ACC112 (cell line): ENCODE measurements around the gene SERPINB12.

ENCODE experiments used
- H2AFZ ChIP-seq: fragments of 200-600 bp; sonication (generic); one replicate; pipeline ENCODE4 v1.6.0; 2017; ENCODE audit warnings: antibody characterized with exemption, low read length; ENCODE audit not compliant: unreplicated experiment
- H3K27ac ChIP-seq: fragments of 200-600 bp; sonication (generic); 2 replicates; pipeline ENCODE4 v1.5.1; 2014; ENCODE audit warnings: low read depth, mild to moderate bottlenecking, antibody characterized with exemption, low read length, moderate library complexity
- H3K27me3 ChIP-seq: fragments of 200-600 bp; sonication (generic); 2 replicates; pipeline ENCODE4 v1.6.1; 2014; ENCODE audit warnings: mild to moderate bottlenecking, antibody characterized with exemption, low read length, moderate library complexity, mixed read lengths; ENCODE audit not compliant: insufficient read depth
- H3K36me3 ChIP-seq: fragments of 200-600 bp; sonication (generic); 2 replicates; pipeline ENCODE4 v1.6.1; 2016; ENCODE audit warnings: mild to moderate bottlenecking, antibody characterized with exemption, low read length, moderate library complexity, mixed read lengths; ENCODE audit not compliant: insufficient read depth
- H3K4me1 ChIP-seq: fragments of 200-600 bp; sonication (generic); one replicate; pipeline ENCODE4 v1.6.1; 2016; ENCODE audit warnings: low read length, mixed read lengths; ENCODE audit not compliant: insufficient read depth, unreplicated experiment, control insufficient read depth
- H3K4me3 ChIP-seq: fragments of 200-600 bp; sonication (generic); 2 replicates; pipeline ENCODE4 v1.5.1; 2014; ENCODE audit warnings: mild to moderate bottlenecking, low read depth, low read length
- H3K79me2 ChIP-seq: fragments of 200-600 bp; sonication (generic); one replicate; pipeline ENCODE4 v1.6.0; 2016; ENCODE audit warnings: low read length; ENCODE audit not compliant: control insufficient read depth, unreplicated experiment, insufficient read depth

SERPINB12 gene

DNA sequence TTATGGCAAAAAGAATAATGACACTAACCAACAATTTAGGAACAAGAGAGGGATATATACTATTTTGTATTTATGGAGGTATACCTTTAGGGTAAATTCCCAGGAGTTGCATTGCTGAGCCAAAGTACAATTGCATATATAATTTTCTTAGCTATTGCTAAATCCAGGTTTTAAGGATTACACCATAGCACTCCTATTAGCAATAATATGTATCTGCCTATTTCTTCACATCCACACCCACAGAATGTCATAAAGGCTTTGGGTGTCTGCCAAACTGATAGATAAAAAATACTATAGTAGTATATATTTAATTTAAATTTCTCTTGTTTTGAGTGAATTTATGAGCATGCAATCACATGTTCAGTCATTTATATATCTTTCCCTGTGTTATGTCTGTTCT is 33.5 kb downstream of the SERPINB12 start:
- Histone ChIP-seq H3K4me1 (no peaks in the 10 kb centered on the region), H3K27me3 (no peaks in the 10 kb centered on the region), H3K36me3 (no peaks in the 10 kb centered on the region), H3K4me3 (no peak overlapping the region), H3K27ac (no peak overlapping the region), H2AFZ (no peak overlapping the region), H3K79me2 (no peaks in the 10 kb centered on the region)

DNA sequence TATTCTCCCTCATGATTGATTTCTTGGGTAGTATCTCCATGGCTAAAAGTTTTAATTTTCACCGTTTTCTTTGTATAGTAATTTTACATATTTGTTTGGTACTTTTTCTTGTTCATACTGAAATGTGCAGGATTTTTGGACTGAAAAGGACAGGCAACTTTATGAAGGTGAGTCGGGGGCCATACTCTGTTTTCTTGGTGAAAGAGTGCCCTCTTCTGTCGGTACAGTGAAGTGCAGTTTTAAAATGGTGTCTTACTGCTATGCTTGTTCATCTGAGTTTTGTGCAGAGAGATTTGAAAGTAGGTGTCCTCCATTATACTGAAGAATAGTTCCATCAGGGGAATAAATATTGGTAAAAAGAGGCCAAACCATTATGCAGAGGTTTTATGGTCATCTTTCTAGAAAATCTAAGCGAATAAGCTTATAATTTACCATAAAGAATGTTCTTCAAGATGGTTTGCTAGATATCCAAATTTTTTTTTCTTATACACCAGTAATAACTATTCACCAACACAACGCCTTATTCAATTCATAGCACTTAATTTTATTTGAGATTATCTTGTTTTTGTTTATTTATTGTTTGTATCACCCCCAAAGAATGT is 36.3 kb downstream of the SERPINB12 start:
- no peaks in the 10 kb centered on the region for H3K4me1 ChIP-seq
- H3K27me3 ChIP-seq, result no peaks in the 10 kb centered on the region
- no peaks in the 10 kb centered on the region for H3K79me2 ChIP-seq
- no peak overlapping the region for H2AFZ ChIP-seq
- H3K36me3 ChIP-seq, result no peaks in the 10 kb centered on the region
- no peak overlapping the region for H3K4me3 ChIP-seq
- no peak overlapping the region for H3K27ac ChIP-seq

DNA sequence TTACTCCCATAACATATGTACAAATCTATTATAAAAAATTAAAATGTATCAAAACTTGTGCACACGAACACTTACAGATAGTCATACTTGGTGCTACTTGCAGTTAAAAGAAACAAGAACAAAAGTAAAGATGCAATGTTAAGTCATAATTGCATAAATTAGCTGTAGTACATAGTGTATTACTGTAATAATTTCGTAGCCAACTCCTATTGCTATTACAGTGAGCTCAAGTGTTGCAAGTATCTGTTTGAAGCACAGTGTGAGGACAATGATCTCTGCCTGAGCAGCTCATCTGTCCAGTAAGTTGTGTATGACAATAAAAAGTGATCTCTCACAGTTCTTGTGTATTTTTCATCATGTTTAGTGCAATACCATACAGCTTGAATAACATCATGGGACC is 37.4 kb downstream of the SERPINB12 start:
- no peaks in the 10 kb centered on the region for H3K79me2 ChIP-seq
- H2AFZ ChIP-seq, result no peak overlapping the region
- H3K27me3 ChIP-seq, result no peaks in the 10 kb centered on the region
- no peak overlapping the region for H3K27ac ChIP-seq
- no peak overlapping the region for H3K4me3 ChIP-seq
- H3K36me3 ChIP-seq, result no peaks in the 10 kb centered on the region
- H3K4me1 ChIP-seq, result no peaks in the 10 kb centered on the region

DNA sequence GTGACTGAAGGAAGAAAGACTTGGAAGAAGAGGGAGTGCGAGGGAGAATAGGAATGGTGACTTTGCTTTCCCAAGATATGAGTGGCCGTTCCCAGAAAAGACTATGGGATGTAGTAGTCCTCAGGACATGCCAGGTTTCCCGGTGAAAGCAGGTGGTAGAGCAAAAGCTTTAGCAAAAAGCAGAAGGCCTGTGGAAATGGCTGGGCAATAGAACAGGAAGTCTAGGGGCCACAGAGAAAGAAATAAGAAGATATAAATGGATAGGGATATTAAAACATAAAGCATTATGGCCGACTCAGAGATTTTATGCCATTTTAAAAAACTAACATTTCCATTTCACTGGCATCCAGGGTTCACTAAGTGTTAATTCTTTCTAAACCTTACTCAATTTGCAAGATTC is 43.8 kb downstream of the SERPINB12 start:
- peaks cover 11% of the 10 kb centered on the region for H3K4me1 ChIP-seq
- H3K27me3 ChIP-seq, result no peaks in the 10 kb centered on the region
- H3K4me3 ChIP-seq, result no peak overlapping the region
- no peak overlapping the region for H3K27ac ChIP-seq
- H2AFZ ChIP-seq, result no peak overlapping the region
- H3K79me2 ChIP-seq, result no peaks in the 10 kb centered on the region
- H3K36me3 ChIP-seq, result no peaks in the 10 kb centered on the region

DNA sequence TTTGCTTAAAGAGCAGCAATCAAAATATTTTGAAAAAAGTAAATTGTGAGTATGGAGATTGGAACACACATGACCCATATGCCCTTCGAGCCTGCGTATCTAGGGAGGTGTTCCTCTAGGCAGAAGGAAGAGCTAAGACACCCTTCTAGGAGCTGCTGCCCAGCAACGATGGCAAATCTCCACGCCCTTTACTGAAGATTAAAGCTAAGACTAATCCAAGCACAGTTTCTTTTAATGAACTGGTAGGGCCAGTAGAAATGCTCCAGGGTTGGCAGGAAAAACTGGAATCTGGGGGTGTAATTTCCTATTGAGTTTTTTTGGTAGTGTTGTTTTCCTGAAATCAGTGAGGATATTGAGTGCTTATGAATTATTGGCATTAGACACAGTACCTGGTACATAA is 44.3 kb downstream of the SERPINB12 start:
- Histone ChIP-seq H3K4me3 (no peak overlapping the region), H3K27ac (no peak overlapping the region), H3K4me1 (peaks cover 12% of the 10 kb centered on the region), H3K27me3 (no peaks in the 10 kb centered on the region), H3K36me3 (no peaks in the 10 kb centered on the region), H3K79me2 (no peaks in the 10 kb centered on the region), H2AFZ (no peak overlapping the region)

DNA sequence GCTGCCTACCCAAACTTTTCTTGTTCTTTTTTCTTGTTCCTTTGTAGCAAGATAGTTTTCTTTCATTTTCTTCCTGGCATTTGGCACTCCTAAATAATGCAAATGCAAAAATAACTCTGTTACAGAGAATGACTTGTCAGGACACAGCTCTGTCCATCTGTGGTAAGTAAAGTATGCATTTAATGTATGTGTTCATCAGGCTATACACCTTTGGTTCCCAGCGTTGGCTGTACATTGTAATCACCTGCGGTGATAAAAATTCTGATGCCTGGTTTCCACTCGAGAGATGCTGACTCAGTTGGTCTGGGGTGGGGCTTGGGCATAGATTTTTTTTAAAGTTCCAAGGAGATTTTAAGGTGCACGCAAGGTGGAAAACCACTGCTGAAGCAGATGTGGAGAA is 44.8 kb downstream of the SERPINB12 start, which contains the start of gene SERPINB13:
SERPINB13 (plus strand) TSS at position 378 of the 400 bp plus-strand sequence. CDS start 1,325 bp downstream, outside the sequence.
- Histone ChIP-seq H2AFZ (no peak within 1 kb of the TSS), H3K27ac (no peak within 1 kb of the TSS), H3K79me2 (no peaks in the 10 kb centered on the region), H3K27me3 (no peaks in the 10 kb centered on the region), H3K4me3 (no peak within 1 kb of the TSS), H3K36me3 (no peaks in the 10 kb centered on the region), H3K4me1 (peaks cover 15% of the 10 kb centered on the region)

- Histone ChIP-seq H3K27ac (no peak overlapping the region), H3K4me3 (no peak overlapping the region), H3K36me3 (no peaks in the 10 kb centered on the region), H3K79me2 (no peaks in the 10 kb centered on the region), H3K4me1 (peaks cover 21% of the 10 kb centered on the region), H3K27me3 (no peaks in the 10 kb centered on the region), H2AFZ (no peak overlapping the region)
Observed at GRCh38 chr18:63588909-63589308, 46.7 kb downstream of the SERPINB12 start.

GRCh38 chr18:63590373-63590772 is 48.2 kb downstream of the SERPINB12 start:
- H2AFZ ChIP-seq, result no peak overlapping the region
- no peak overlapping the region for H3K27ac ChIP-seq
- H3K36me3 ChIP-seq, result no peaks in the 10 kb centered on the region

GRCh38 chr18:63590966-63591695 is 49.0 kb downstream of the SERPINB12 start:
- Histone ChIP-seq H3K4me1 (peaks cover 21% of the 10 kb centered on the region), H3K79me2 (no peaks in the 10 kb centered on the region), H3K4me3 (no peak overlapping the region), H3K27ac (no peak overlapping the region), H2AFZ (no peak overlapping the region), H3K27me3 (no peaks in the 10 kb centered on the region), H3K36me3 (no peaks in the 10 kb centered on the region)

More at GRCh38 chr18:63590373-63590772, 48.2 kb downstream of the SERPINB12 start:
- peaks cover 21% of the 10 kb centered on the region for H3K4me1 ChIP-seq
- H3K4me3 ChIP-seq, result no peak overlapping the region
- H3K27me3 ChIP-seq, result no peaks in the 10 kb centered on the region
- no peaks in the 10 kb centered on the region for H3K79me2 ChIP-seq

- Histone ChIP-seq H2AFZ (no peak overlapping the region), H3K36me3 (no peaks in the 10 kb centered on the region), H3K4me3 (no peak overlapping the region), H3K79me2 (no peaks in the 10 kb centered on the region), H3K27me3 (no peaks in the 10 kb centered on the region), H3K27ac (no peak overlapping the region), H3K4me1 (peaks cover 21% of the 10 kb centered on the region)
Observed at GRCh38 chr18:63591725-63592124, 49.6 kb downstream of the SERPINB12 start.

GRCh38 chr18:63592471-63592870 is 50.3 kb downstream of the SERPINB12 start:
- Histone ChIP-seq H3K4me3 (no peak overlapping the region), H3K27ac (no peak overlapping the region), H2AFZ (no peak overlapping the region), H3K27me3 (peaks cover 6% of the 10 kb centered on the region; the same call in 1 of the 2 replicates), H3K4me1 (peaks cover 21% of the 10 kb centered on the region), H3K79me2 (no peaks in the 10 kb centered on the region), H3K36me3 (no peaks in the 10 kb centered on the region)
